Activated CD8-positive, alpha-beta memory T cell treated with anti-CD3 and anti-CD28 coated beads, Interleukin-2, amount 50 U/mL, for 4 hours (primary cell): ENCODE data around the gene FTSJ1.

Experiments used
- DNase-seq: peaks from one replicate; pipeline ENCODE4 v3.0.0-alpha.2; 2020

Gene FTSJ1

DNA sequence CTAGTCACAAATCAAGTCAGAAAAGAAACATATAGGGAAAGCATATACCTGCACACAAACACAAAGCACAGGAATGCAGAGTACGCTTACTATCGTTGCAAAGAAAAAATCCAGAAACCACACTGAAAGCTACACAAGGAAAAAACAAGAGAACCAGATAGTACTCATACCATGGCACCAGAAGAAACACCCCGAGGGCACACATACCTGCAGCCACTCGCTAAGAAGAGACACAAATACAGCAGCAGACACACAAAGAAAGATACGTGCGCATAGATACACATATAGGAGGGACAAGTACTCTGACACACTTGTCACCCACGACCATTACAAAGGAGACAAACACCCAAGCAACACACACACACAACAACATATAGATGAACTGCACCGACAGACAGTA is 4.5 kb upstream of the FTSJ1 start:
- DNase-seq: no peak

GRCh38 chrX:48472225-48472624 is 3.8 kb upstream of the FTSJ1 start:
- no peak for DNase-seq

DNA sequence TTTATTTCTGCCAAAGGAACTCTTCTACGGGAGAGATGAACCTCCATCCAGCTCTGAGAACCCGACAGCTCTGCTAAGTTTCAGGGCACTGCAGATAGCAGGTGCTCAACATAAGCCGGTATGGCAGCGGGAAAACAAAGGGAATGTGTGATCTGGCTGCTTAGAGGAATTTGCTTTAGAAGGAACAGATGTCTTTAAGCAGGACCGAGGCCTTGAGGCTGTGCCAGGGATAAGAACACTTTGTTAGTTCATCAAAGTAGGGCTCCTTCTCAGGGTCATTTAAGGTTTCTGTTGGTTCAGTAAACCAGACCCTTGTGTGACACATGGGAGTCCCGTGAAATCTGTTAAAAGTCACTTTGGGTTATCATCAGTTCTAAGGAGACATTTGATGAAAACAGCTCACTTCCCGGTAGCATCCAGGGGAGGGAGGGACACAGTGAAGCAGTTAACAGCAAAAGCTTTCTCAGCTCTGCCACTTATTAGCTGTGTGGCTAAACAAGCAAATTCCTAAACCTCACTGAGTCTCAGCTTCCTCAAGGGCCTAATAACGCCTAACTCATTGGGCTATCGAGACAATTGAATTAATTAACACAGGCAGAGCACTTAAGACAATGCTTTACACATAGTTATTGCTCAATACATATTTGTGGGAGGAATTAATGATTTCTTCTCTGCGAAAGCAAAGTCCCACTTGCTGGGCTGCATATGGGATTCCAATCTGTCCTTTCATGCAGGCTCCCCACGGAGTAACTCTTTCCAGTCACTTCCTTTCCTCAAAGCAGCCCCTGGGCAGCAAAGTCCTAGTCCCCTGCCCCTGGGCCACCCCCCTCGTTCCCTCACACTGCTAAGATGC is 2.9 kb upstream of the FTSJ1 start:
- DNase-seq: no peak

DNA sequence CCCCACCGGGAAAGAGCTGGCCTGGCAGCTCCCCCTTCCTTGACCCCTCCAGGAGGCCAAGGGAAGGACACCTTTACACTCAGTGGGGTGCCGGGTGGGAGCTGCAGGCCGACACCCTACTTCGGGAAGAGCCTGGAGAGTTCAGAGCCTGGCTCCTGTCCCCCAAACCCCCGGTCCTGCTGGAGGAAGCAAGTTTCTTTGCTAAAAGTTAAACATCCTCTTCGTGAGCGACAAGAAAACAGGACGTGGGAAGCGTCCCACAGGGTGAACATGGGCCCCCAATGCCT is 2.4 kb upstream of the FTSJ1 start:
- DNase-seq: no peak

- no peak for DNase-seq
Measured at GRCh38 chrX:48474127-48474526, 1.9 kb upstream of the FTSJ1 start.

DNA sequence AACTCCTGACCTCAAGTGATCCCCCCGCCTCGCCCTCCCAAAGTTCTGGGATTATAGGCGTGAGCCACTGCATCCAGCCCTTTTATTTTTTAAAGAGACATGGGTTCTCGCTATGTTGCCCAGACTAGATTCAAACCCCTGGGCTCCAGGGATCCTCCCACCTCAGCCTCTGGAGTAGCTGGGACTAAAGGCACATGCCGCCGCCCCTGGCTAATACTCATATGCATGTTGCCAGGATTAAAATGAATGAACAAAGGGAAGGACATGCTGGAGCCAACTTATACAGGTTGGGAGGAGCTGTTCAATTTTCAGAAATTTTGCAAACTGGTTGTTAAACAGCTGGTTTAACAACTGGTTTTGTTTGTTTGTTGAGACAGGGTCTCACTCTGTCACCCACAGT is 1.4 kb upstream of the FTSJ1 start:
- no peak for DNase-seq

GRCh38 chrX:48475296-48475695 is 703 bp upstream of the FTSJ1 start:
- DNase-seq: no peak

GRCh38 chrX:48476919-48477318 is 920 bp downstream of the FTSJ1 start:
- DNase-seq: no peak

GRCh38 chrX:48477960-48478755 is 2.2 kb downstream of the FTSJ1 start:
- no peak for DNase-seq

- DNase-seq: no peak
Measured at GRCh38 chrX:48478806-48479205, 2.8 kb downstream of the FTSJ1 start.

GRCh38 chrX:48480142-48480541 is 4.1 kb downstream of the FTSJ1 start:
- DNase-seq: no peak

DNA sequence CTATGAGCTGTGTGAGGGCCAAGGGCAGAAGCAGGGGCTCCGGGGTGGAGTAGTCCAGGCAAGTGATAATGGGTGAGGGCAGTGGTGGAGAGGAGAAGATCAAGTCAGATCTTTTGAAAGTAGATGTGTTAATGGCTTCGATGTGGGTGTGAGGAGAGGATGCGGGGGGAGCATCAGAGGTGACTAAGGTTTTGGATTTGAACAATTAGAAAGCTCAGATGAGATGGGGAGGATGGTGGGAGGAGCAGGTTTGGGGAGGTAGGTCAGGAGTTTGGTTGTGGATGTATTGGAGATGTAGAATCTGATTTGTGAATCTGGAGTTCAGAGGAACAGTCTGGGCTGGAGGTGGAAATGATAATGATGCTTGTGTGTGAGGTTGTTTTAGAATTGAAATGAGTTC is 4.6 kb downstream of the FTSJ1 start:
- no peak for DNase-seq

- no peak for DNase-seq
Measured at GRCh38 chrX:48482526-48482925, 6.5 kb downstream of the FTSJ1 start.

GRCh38 chrX:48487362-48487798 is 11.4 kb downstream of the FTSJ1 start:
- DNase-seq: no peak

- DNase-seq: no peak
Measured at GRCh38 chrX:48488034-48488433, 12.0 kb downstream of the FTSJ1 start.

DNA sequence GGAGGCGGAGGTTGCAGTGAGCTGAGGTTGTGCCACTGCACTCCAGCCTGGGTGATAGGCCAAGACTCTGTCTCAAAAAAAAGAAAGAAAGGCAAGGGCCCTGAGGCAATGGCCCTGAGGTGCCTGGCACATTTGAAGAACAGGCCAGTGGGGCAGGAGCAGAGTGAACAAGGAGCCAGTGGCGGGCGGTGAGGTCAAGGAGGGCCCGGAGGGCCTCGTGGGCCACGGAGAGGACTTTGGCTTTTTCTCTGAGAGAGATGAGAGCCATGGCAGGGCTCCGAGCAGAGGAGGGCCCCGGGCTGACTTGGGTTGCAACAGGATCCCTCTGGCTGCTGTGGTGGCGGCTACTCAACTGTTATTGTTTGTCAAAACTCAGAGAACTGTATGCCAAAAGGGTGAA is 13.3 kb downstream of the FTSJ1 start:
- DNase-seq: no peak

DNA sequence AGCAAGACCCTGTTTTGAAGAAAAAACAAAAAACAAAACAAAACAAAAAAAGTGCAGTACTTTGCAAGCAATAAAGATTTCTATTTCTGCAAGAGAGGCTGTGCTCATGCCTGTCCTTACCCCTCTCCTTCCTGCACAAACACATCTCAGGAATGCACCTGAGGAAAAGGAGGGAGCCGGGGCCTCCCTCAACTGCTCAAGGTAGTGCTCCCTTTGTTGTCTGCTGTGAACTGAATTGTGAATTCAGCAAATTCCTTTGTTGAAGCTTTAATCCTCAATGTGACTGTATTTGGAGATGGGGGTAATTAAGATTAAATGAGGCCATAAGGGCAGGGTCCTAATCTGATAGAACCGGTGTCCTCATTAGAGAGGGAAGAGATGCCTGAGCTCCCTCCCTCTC is 13.9 kb downstream of the FTSJ1 start:
- no peak for DNase-seq

GRCh38 chrX:48490661-48491060 is 14.7 kb downstream of the FTSJ1 start:
- no peak for DNase-seq

DNA sequence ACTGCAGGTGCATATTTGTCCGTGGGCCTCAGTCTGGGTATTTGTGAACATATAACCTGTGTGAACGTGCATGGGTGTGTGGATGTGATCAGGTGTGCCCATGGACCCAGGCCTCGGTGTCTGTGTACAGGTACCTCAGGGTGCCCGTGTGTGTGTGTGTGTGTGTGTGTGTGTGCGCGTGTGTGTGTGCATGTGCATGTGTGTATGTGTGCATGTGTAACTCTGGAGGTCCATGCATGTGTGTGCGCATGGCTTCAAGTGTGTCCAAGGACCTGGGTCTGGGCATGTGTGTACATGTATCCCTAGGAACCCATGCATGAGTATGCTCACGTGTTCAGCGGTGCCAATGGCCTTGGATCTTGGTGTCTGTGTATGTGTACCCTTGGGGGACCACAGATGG is 15.8 kb downstream of the FTSJ1 start:
- DNase-seq: no peak

DNA sequence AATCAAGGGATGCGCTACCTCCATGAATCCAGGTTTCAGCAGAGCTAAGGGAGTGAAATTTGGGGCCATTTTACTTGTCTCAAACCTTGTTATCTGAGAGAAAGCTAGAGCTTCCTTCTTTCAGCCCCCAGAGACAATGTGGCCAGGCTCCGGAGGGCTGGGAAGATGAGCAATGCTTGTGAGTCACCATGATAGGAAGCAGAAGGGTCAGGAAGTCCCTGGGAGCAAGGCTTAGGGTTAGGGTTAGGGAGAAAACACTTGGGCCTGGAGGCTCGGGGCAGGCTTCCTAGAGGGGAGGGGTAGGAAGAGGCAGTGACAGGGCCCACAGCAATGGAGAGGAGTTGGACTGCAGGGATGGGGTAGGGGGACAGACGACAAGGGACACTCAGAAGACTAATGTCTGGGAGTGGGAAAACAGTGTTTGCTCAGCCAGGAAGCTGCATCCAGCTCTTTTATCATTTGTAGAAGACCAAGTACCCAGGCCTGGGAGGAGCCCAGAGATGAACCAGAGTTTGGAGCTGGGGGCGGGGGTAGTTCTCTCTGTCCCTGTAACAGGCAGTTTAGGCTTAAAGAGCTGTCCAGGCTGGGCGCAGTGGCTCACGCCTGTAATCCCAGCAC is 16.4 kb downstream of the FTSJ1 start:
- no peak for DNase-seq

- no peak for DNase-seq
Measured at GRCh38 chrX:48493890-48494364, 17.9 kb downstream of the FTSJ1 start.

DNA sequence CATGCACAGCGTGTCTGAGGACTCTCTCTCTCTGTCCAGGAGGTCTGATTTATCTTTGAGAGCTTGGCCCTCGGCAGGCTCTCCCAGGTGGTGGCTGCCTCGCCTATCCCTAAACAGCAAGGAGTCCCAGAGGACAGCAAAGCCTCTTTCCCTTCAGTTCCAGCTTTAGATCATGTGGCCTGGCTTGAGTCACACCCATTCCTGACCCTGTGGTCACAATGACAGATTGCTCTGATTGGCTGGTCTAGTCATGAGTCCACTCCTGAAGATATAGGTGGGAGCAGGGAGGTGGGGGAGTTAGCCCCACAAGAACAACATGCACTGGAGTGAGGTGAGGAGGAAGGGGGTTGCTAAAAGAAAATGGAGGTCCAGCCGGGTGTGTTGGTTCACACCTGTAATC is 20.7 kb downstream of the FTSJ1 start:
- no peak for DNase-seq

DNA sequence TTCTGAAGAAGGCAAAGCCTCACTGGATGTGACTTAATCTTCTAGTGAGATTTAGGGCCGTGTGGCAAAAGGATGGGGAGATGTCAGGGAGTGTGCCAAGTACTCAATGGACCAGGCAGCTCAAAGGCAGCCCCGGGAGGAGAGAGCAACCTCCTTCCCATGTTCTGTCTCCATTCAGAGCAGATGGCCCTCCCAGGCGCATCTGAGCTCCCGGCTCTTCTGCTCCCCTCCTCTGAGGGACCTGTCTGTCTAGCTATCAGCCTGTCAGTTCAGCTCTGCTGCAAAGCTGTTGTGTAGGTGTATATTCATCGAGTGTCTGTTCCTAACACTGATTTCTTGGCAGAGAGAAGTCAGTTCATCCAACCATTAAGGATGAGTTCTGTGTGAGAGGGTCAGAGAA is 21.9 kb downstream of the FTSJ1 start:
- no peak for DNase-seq

- no peak for DNase-seq
Measured at GRCh38 chrX:48498374-48498809, 22.4 kb downstream of the FTSJ1 start.
